Type B pancreatic cell (in vitro differentiated cells): ENCODE data around the gene ZNF316. TPM values are rescaled to one million over a fixed set of nuclear protein-coding genes. Genes with fewer than 3 reads are reported as not detected.

Experiments
- DNase-seq: peaks from one replicate; pipeline ENCODE4 v3.0.0; 2021; ENCODE audit warnings: mixed read lengths; ENCODE audit not compliant: unreplicated experiment; ENCODE audit errors: extremely low spot score
- H3K27ac Mint-ChIP-seq: 2 replicates; pipeline ENCODE4 v1.8.0; 2021; ENCODE audit warnings: mild to moderate bottlenecking, mixed read lengths
- H3K27me3 Mint-ChIP-seq: 2 replicates; pipeline ENCODE4 v1.8.0; 2021; ENCODE audit warnings: mixed read lengths
- H3K36me3 Mint-ChIP-seq: 2 replicates; pipeline ENCODE4 v1.8.0; 2021; ENCODE audit warnings: mixed read lengths
- H3K4me1 Mint-ChIP-seq: one replicate; pipeline ENCODE4 v1.8.0; 2021; ENCODE audit warnings: mixed read lengths; ENCODE audit not compliant: unreplicated experiment
- H3K4me3 Mint-ChIP-seq: 2 replicates; pipeline ENCODE4 v1.8.0; 2021; ENCODE audit warnings: mild to moderate bottlenecking, mixed read lengths
- H3K9me3 Mint-ChIP-seq: 2 replicates; pipeline ENCODE4 v1.8.0; 2021; ENCODE audit warnings: mixed read lengths
- total RNA-seq: library from RNA; stranded (reverse); gene quantifications from 2 replicates; pipeline ENCODE4 v1.2.1, GENCODE V29; 2021; ENCODE audit warnings: low replicate concordance
- TF ChIP-seq, protein P1 (sequence below): fragments of 200-600 bp; sonication (generic); conservative IDR thresholded peaks from 2 replicates; pipeline ENCODE4 v1.5.0; 2021; ENCODE audit warnings: antibody characterized with exemption, mild to moderate bottlenecking

Gene ZNF316
- total RNA-seq, 1 donor from 2014 or later: 46.8 TPM

DNA sequence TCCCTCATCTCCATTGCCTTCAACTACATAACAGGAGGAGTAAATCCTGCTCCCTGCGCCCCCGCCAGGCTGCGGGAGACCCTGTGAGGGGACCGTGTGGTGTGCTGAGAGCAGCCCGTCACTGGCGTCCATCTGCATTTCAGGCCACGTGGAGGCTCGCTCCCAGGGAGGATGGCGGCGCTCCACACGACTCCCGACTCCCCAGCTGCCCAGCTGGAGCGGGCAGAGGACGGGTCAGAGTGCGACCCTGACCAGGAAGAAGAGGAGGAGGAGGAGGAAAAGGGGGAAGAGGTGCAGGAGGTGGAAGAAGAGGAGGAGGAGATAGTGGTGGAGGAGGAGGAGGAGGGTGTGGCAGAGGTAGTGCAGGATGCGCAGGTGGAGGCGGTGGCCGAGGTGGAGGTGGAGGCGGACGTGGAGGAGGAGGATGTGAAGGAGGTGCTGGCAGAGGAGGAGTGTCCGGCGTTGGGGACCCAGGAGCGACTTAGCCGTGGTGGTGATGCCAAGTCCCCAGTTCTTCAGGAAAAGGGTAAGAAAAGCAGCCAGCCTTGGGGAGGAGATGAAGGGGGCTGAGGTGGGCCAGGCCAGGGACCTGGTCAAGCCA is 5.2 kb downstream of the ZNF316 start:
- peaks cover 17% of the 10 kb centered on the region for H3K4me1 Mint-ChIP-seq
- no peak overlapping the region for H3K4me3 Mint-ChIP-seq
- peaks cover 14% of the 10 kb centered on the region for H3K36me3 Mint-ChIP-seq
- TF ChIP-seq, protein P1, sequence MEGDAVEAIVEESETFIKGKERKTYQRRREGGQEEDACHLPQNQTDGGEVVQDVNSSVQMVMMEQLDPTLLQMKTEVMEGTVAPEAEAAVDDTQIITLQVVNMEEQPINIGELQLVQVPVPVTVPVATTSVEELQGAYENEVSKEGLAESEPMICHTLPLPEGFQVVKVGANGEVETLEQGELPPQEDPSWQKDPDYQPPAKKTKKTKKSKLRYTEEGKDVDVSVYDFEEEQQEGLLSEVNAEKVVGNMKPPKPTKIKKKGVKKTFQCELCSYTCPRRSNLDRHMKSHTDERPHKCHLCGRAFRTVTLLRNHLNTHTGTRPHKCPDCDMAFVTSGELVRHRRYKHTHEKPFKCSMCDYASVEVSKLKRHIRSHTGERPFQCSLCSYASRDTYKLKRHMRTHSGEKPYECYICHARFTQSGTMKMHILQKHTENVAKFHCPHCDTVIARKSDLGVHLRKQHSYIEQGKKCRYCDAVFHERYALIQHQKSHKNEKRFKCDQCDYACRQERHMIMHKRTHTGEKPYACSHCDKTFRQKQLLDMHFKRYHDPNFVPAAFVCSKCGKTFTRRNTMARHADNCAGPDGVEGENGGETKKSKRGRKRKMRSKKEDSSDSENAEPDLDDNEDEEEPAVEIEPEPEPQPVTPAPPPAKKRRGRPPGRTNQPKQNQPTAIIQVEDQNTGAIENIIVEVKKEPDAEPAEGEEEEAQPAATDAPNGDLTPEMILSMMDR: no peak
- no peaks in the 10 kb centered on the region for H3K9me3 Mint-ChIP-seq
- no peak overlapping the region for H3K27ac Mint-ChIP-seq
- no peaks in the 10 kb centered on the region for H3K27me3 Mint-ChIP-seq
- no peak for DNase-seq

DNA sequence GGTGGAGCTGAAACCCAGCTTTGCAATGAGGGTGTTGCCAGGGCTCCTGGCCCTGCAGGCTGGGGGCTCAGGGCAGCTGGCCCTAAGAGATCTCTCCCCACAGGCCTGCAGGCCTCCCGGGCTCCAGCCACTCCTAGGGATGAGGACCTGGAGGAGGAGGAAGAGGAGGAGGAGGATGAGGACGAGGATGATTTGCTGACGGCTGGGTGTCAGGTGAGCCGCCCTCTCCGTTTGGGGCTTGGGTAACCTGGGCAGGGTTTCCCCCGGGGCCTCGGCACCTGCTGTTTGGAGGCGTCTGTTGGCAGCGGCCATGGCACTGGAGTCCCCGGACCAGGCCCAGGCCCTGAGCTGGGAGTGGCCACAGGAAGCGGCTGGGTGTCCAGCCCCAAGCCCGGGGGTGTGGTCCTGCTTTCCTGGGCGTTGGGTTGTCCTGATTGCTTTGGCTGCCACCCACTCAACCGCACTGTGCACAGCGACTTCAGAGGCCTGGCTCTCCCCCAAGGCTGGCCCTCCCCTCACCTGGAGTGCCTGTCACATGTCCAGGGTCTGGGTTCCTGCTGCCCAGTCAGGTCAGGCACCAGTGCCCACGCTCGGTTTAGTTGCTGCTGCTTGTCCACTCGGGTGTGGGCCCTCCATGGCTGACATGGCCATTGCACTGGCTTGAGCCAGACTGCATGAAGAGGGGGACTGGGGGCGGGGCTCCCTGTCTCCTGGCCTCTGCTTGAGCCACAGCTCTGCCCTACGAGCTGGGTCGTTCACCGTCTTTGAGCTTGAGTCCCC is 5.9 kb downstream of the ZNF316 start:
- no peak overlapping the region for H3K27ac Mint-ChIP-seq
- H3K27me3 Mint-ChIP-seq: no peaks in the 10 kb centered on the region
- H3K9me3 Mint-ChIP-seq: no peaks in the 10 kb centered on the region
- H3K4me3 Mint-ChIP-seq: no peak overlapping the region
- DNase-seq: no peak
- peaks cover 17% of the 10 kb centered on the region for H3K4me1 Mint-ChIP-seq
- peaks cover 14% of the 10 kb centered on the region for H3K36me3 Mint-ChIP-seq
- TF ChIP-seq, protein P1: no peak

DNA sequence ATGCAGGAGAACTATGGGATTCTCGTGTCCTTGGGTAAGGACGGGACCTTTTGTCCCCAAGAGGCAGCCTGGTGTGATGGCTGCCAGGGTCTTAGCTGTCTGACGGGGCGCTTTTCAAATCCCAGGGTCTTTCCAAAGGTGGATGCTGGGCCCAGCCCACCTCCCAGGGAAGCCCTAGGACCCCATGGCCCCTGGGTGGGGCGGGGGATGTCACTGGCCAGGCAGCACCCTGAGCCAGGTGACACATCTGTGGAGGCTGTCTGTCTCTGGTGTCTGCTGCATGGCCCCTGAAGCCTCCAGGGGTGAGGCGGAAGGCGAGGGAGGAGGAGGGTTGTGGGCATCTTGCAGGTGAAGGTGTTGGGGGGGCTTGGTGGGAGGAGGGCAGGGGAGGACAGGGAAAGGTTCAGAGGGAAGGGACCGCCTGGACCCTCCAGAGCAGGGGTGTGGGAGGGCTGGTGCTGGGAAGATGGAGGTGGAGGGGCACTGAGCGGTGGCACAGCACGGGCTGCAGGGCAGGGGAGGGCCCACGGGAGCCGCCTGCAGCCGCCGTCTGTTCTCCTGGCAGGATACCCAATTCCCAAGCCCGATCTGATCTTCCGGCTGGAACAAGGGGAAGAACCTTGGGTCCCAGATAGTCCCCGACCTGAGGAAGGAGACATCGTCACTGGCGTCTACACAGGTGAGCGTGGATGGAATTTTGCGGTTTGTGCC is 7.0 kb downstream of the ZNF316 start:
- Mint-ChIP-seq H3K9me3 (no peaks in the 10 kb centered on the region), H3K27me3 (no peaks in the 10 kb centered on the region), H3K36me3 (peaks cover 12% of the 10 kb centered on the region), H3K4me1 (peaks cover 9% of the 10 kb centered on the region), H3K27ac (no peak overlapping the region), H3K4me3 (no peak overlapping the region)
- DNase-seq: no peak
- TF ChIP-seq, protein P1: no peak

DNA sequence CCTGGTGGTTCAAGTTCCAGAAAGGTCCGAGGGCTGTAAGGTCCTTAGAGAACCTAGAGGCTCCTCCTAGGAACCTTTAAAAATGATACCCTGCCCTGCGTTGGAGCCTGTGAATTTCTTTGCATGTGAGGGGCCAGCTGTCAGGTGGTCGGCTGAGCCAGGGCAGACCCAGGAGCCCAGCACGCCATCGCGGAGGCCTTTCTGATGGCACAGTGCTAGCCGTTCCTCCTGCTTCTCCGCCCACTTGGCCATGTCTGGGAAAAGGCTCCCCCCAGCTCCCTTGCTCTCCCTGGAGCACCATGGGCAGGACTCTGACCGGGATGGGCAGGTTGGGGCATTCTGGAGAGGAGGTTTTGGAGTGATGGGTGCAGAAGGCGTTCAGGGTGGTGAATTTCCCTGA is 7.6 kb downstream of the ZNF316 start:
- no peak for DNase-seq
- TF ChIP-seq, protein P1: no peak
- peaks cover 6% of the 10 kb centered on the region for H3K4me1 Mint-ChIP-seq
- H3K27me3 Mint-ChIP-seq: no peaks in the 10 kb centered on the region
- peaks cover 9% of the 10 kb centered on the region for H3K36me3 Mint-ChIP-seq
- H3K9me3 Mint-ChIP-seq: no peaks in the 10 kb centered on the region
- H3K4me3 Mint-ChIP-seq: no peak overlapping the region
- H3K27ac Mint-ChIP-seq: no peak overlapping the region

DNA sequence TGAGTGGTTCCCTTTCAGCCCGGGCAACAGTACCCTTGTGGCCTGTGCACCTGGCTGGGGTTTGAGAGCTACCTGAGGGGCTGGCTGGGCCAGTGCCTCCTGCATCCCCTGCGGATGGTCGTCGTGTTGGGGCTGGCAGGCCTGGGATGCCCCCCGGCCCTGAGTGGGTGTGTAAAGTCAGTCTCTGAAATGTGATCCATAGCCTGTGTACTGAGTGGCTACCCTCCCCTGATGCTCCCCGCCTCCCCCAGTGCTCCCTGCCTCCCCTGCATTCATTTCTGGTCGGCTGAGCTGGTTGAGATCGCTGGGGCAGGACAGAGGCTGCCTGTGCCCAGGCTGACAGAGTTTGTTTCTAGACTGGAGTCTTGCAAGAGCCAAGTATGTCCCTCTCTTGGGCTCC is 9.3 kb downstream of the ZNF316 start:
- no peak for DNase-seq
- H3K4me1 Mint-ChIP-seq: no peaks in the 10 kb centered on the region
- TF ChIP-seq, protein P1: no peak
- peaks cover 16% of the 10 kb centered on the region for H3K36me3 Mint-ChIP-seq
- no peaks in the 10 kb centered on the region for H3K27me3 Mint-ChIP-seq
- no peak overlapping the region for H3K27ac Mint-ChIP-seq
- H3K9me3 Mint-ChIP-seq: no peaks in the 10 kb centered on the region
- H3K4me3 Mint-ChIP-seq: no peak overlapping the region
